HEK293T (cell line): ENCODE results near the gene FAM90A1.
"Not testable (repeated sequence)": the region's sequence is repeated elsewhere in the genome, so short reads cannot be mapped to it uniquely, and the experiment has no call there.

Source experiments
- CTCF ChIA-PET: fragments of 350-600 bp; formaldehyde crosslinking; extraction: SDS; loops from one replicate; lab custom pipeline; 2021; ENCODE audit warnings: antibody characterized with exemption, inconsistent platforms; lab: Yijun Ruan, JAX
- POLR2A ChIA-PET: fragments of 350-600 bp; formaldehyde crosslinking; extraction: SDS; loops from one replicate; lab custom pipeline; 2020; ENCODE audit warnings: antibody characterized with exemption, inconsistent platforms; lab: Yijun Ruan, JAX
- DNase-seq: peaks from one replicate; pipeline ENCODE4 v3.0.0; 2012; ENCODE audit warnings: mixed read lengths; ENCODE audit errors: extremely low spot score
- SUZ12 ChIP-seq: fragments of 450-650 bp; IDR thresholded peaks from 2 replicates; pipeline ENCODE4 v1.6.1; 2016; ENCODE audit warnings: mild to moderate bottlenecking

FAM90A1 gene

DNA sequence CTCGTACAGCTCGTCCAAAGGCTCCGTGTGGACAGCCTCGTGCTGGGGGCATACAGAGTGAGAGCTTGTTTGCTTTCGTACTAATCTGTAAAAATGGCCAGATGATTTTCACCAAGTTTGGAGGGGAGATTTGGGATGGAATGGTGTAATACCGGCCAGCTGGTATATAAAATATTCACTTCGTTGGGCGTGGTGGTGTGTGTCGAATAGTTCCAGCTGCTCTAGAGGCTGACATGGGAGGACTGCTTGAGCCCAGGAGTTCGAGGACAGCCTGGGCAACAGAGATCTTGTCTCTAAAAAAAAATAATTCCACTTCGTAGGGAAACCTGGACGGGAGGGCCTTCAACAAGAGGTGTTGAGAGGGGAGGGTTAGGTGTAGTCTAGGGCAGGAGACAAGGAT lies 9.6 kb upstream of the FAM90A1 start:
- POLR2A ChIA-PET: not testable (repeated sequence)
- CTCF ChIA-PET: interaction anchor here (0.7 to 1.5 kb wide), 3 partner anchors 18 to 138 kb away, joined by 3 read pairs; no protein-coding TSS in a partner anchor

DNA sequence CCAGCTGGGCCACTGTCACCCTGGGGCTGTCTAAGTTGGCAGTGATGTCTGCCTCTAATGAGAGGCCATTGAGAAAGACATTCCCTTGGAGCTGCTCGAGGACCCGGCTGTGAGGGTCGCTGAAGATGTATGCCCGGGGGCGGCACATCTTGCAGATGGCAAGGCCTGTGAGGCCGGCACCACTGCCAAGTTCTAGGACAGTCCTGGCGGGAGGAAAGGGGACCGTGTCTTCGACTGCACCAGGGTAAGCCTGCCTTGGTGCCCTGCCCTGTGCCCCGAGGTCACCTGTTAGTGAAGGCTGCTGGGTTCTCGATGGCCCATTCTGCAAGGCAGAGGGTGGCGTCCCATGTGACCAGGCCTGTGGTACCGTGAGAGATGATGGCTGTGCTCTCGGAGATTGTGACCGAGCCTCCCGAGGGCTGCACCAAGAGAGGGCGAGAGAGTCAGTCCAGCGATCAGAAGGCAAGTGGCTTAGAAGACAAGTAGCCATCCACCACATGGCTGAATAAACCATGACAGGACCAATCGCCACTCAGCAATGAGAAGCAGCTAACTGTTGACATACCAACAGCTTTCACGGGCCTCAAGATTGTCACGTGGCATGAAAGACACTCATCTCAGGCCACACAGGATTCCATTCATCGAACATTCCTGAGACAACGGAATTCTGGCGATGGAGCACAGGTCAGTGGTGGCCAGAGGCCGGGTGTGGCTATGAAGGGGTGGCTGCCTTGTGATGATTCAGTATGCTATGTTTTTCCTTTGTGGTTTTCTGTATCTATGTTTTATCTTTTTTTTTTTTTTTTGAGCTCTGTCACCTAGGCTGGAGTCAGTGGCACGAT lies 8.1 kb upstream of the FAM90A1 start:
- CTCF ChIA-PET, POLR2A ChIA-PET: not testable (repeated sequence)

More for the DNA sequence above, 9.6 kb upstream of the FAM90A1 start:
- not testable (repeated sequence) for DNase-seq

DNA sequence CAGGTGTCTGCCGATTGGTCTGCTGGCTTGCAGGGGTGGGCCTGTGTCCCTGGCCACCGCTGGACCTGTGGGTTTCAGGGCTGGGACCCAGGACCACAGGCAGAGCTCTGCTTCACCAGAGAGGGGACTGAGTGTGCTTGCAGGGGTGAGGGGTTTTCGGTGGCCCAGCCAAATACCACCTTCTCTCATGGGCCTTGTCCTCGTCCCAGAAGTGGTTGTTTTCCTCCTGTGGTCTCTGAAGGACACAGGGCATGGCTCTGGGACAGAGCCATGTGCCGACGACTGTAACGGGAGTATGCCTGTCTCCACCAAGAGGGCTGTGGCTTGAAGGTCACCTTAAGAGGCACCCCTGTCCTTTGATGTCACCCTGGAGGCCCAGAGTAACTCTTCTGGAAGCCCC lies 7.3 kb upstream of the FAM90A1 start:
- CTCF ChIA-PET, DNase-seq, POLR2A ChIA-PET: not testable (repeated sequence)

More for the DNA sequence above, 8.1 kb upstream of the FAM90A1 start:
- not testable (repeated sequence) for DNase-seq

DNA sequence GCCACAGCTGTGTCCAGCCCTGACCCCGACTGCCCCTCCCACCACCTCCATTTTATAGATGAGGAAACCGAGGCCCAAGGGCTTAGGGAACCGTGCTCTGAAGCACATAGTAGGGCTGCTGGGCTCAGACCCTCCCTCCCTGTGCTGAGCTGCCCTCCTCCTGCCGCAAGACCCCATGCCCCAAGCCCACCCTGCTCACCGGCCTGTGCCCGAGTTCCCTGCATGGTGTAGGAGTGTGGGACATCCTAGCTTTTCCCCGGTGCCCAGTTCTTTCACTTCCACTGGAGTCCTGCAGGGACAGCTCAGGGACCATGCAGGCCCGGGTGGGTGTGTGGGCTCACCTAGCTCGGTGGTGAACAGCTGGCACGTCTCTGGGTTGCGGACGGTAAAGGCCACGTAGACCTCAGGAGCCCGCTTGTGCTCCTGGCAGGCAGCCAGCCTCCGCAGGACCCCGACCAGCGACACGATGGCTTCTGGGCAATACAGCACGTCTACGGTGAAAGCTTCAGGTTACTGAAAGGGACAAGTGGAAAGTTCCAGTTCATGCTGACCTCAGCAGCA lies 6.6 kb upstream of the FAM90A1 start:
- POLR2A ChIA-PET, CTCF ChIA-PET, DNase-seq: not testable (repeated sequence)

DNA sequence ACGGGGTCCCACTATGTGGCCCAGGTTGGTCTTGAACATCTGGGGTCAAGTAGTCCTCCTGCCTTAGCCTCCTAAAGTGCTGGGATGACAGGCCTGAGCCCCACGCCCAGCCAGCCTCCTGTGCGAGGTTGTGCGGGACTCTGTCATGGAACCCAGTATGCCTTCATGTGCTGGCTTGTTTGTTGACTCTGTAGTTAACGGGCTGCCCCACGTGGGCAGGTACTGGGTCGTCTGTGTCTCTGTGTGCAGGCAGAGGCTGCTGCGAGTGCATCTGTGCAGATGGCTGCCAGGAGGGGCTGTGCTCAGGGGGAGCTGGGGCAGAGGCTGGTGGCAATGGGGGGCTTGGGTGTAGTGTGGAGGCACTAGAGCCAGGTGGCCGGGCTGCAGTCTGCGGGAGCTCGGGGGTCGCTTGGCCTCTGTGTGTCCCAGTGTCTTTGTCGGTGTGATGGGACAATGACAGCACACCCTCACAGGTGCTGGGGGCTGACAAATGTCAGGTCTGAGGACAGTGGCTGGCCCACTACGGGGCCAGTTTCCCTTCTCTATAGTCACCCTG lies 6.0 kb upstream of the FAM90A1 start:
- CTCF ChIA-PET, DNase-seq, POLR2A ChIA-PET: not testable (repeated sequence)

DNA sequence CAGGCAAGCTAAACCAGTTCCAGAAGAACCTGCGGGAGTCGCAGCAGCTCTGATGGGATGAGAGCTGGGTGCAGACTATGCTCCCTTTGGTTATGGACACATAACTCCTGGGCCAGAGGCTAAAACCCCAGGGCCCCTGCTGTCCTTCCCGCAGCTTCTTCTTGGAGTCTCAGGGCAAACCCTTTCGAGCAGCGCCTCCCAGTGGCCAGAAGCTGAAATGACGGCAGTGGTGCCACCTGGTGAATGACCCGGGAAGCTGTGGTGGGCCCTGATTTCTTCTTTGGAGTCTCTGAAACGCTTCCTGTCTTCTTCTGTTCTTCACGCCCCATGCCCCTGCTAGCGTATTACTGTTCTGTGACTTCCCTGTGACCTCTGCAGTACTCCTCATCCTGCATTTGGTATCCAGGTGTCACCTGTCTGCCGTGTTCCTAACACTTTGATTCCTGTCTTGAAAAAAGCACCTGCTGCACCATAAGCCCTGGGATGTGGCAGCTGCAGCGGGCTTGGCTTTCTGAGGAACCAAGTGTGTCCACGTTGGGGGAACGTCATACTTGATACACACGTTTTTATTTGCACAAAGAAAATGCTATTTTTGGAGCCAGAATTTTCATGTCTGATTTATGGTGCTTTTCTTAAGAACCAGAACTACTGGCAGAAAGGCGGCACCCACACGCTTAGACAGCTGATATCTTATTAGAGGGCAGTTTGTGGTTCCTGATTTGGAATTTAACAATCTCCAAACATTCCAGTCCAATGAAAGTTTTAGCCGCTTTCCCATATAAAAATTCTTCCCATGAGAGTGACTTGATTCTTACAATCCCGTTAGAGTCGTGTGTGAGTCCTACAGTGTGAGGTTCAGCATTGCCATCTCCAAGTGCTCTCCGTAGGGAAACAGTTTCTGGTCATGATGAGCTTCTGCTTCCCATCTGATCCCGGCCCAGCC lies 4.5 kb upstream of the FAM90A1 start:
- POLR2A ChIA-PET, DNase-seq: not testable (repeated sequence)
- CTCF ChIA-PET: interaction anchor here (0.6 to 2.4 kb wide), 8 partner anchors 10 to 1748 kb away, joined by 3 to 11 read pairs (median 4); no protein-coding TSS in a partner anchor

DNA sequence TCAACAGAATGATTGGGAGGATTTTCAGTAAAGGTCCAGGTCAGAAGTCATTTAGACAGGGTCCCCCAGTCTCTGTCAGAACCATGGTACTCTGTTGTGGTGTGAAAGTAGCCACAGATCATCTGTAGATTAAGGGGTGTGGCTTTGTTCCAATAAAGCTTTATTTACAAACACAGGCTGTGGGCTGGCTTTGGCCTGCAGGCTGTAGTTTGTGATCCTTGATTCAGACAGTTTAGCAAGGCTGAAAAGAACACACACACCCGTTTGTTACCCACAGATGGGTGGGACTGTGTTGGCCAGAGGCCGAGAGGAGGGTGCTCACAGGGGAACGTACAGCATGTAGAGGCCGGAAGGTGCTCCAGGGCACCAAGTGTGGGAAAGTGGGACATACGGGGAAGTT lies 3.6 kb upstream of the FAM90A1 start:
- DNase-seq, POLR2A ChIA-PET: not testable (repeated sequence)
- CTCF ChIA-PET: interaction anchor here (0.6 to 2.4 kb wide), 8 partner anchors 9 to 339 kb away, joined by 3 to 11 read pairs (median 4); no protein-coding TSS in a partner anchor

DNA sequence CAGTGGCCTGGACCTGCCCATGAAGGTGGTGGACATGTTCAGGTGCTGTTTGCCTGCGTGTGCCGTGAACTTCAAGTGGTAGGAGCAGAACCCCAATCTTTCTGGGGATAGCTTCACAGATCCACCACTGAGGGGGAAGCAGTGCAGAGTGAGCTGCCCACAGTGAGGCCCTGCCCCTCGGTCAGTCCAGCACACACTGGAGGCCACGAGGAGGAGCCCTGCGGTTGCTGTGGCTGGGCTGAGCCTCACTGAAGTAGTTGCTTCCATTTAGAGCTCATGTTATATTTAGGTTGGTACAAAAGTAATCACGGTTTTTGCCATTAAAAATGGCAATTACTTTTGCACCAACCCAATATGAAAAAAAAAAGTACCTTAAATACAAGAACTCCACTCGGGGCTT lies 2.1 kb upstream of the FAM90A1 start:
- DNase-seq, CTCF ChIA-PET, POLR2A ChIA-PET: not testable (repeated sequence)

DNA sequence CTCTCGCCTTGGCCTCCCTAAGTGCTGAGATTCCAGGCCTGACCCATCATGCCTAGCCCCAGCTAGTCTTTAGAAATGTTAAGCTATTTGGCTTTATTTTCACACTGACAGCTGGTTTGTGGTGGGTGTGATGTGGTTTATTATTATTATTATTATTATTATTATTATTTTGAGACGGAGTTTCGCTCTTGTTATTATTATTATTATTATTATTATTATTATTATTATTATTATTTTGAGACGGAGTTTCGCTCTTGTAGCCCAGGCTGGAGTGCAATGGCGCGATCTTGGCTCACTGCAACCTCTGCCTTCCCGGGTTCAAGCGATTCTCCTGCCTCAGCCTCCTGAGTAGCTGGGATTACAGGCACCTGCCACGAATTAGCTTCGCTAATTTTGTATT lies 1.2 kb upstream of the FAM90A1 start:
- POLR2A ChIA-PET, DNase-seq, CTCF ChIA-PET: not testable (repeated sequence)

DNA sequence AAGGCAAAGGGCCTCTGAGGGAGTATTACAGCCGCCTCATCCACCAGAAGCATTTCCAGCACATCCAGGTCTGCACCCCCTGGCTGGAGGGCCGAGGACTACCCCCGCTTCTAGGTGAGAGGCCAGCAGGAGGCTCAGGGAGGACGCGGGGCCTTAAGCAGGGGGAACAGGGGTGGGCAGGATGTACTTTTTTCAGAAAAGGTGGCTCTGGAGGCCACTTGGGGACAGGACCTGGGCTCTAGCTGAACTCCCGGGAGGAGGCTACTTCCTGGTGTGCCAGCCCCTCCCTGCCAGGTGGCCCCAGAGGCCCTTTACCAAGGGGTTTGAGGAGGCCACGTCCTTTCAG lies 287 bp upstream of the FAM90A1 start:
- POLR2A ChIA-PET, CTCF ChIA-PET, DNase-seq: not testable (repeated sequence)

DNA sequence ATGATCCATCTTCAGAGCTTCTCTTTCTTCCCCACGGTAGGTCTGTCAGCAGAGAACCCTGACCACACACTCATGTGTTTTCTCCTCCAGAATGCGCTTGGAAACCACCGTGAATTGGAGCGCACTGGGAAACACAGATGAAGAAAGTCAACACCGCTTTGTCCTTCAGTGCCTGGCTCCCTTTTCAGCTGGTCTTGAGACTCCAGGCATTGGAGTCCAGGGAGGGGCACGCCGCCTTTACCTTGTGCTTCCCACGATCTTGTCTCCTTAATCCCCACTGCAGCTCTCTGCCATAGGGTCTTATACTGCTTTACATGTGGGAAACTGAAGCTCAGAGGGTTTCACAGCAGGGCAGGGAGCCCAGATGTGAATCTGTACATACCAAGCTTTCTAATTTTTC lies 1.1 kb downstream of the FAM90A1 start:
- TF ChIP-seq SUZ12: no peak
- POLR2A ChIA-PET: no interaction called here
- CTCF ChIA-PET: interaction anchor here (0.6 to 0.9 kb wide), 3 partner anchors 117 to 1582 kb away, joined by 3 to 4 read pairs (median 4); no protein-coding TSS in a partner anchor
- no peak for DNase-seq

DNA sequence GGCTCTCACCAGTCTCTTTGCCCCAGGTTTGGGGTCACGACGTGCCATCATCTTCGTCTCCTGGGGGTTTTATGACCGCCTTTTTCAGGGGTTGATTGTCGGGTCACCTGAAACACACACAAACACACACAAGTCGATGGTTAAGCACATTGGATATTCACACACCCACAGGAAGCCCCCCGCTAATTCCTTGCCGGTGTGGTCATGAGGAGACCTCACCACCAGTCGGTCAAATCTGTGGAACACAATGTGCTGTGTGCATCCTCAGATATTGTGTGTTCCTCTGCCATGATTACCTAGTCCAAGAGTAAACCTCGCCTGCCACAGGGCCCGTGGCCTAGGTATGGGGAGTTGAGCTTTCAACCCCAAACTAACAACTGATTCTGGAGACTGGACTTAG lies 2.6 kb downstream of the FAM90A1 start:
- CTCF ChIA-PET, POLR2A ChIA-PET, DNase-seq: not testable (repeated sequence)

DNA sequence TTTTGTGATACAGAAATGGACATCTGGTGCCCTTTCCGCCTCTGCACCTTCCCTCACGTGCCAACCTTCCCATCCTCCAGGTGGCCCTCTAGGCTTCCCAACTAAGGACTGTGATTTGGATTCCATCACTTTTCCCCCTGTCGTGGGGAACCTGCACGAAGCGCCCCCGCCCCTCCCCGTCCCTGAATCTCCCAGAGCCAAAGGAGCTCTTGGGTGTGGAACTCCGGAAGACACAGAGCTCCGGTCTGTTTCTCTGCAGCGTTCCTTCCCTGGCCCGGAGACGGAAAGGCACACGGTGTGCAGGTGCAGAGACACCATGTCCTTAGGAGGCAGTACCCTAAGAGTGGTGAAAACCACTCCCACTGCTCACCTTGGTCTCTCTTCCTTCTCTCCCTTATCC lies 3.8 kb downstream of the FAM90A1 start:
- DNase-seq, POLR2A ChIA-PET, CTCF ChIA-PET: not testable (repeated sequence)

DNA sequence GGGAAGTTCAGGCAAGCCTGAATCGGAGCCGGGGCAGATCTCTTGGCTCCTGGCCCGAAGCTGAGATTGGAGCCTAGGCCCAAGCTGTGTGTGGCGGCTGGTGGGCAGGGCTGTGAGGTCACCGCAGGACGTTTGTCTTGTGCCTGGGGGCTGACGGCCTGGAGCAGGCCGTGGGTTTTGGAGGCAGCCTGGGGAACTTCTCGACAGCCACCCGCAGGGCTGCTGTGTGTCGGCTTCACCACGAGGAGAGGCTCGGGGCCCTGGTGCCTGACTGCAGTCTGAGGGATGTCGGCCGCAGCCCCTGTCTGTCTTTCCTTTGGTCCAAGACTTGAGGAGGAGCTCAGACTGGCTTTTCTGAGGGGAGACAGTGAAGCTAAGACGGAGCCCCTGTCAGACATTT lies 5.1 kb downstream of the FAM90A1 start:
- DNase-seq, POLR2A ChIA-PET: not testable (repeated sequence)
- CTCF ChIA-PET: interaction anchor here (2.1 kb wide), 1 partner anchor 9 kb away, joined by 4 read pairs; no protein-coding TSS in a partner anchor

DNA sequence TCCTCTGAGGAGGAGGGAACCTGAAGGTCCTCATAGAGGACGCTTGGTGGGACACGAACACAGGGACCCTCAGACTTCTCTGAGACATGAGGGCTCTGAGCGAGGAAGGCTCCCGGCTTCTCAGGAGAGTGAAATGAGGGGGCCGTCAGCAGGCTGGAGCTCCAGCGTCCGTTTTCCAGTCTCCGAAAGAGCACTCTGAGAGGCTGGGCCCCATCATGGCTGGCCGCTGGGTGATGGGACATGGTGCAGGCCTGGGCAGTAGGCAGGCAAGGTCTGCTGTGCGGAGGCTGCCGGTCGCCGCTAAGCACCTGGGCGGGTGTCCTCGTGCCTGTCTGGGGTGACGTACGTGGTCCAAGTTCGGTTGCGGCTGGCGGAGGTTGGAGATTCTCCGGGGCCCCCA lies 5.6 kb downstream of the FAM90A1 start:
- POLR2A ChIA-PET, DNase-seq: not testable (repeated sequence)
- CTCF ChIA-PET: interaction anchor here (2.1 kb wide), 1 partner anchor 9 kb away, joined by 4 read pairs; no protein-coding TSS in a partner anchor

DNA sequence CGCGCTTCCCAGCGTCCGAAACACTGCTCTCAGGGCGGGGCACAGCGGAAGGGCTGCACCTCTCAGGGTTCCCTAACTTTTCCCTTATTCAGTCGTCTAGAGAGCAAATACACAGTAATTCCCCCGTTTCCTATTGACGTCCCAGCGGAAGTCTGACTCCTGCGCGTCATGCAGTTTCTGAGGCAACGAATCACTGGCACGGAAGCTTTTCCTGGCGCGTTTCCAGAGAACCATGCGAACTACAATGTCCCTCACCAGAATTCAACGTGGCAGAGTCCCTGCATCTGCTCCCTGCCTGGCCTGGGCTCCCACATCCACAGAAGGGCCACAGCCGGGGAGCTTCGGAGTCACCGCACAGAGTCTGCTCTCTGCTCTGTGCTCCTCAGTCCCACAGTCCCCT lies 6.0 kb downstream of the FAM90A1 start:
- POLR2A ChIA-PET, DNase-seq: not testable (repeated sequence)
- CTCF ChIA-PET: interaction anchor here (2.1 kb wide), 1 partner anchor 10 kb away, joined by 4 read pairs; no protein-coding TSS in a partner anchor

DNA sequence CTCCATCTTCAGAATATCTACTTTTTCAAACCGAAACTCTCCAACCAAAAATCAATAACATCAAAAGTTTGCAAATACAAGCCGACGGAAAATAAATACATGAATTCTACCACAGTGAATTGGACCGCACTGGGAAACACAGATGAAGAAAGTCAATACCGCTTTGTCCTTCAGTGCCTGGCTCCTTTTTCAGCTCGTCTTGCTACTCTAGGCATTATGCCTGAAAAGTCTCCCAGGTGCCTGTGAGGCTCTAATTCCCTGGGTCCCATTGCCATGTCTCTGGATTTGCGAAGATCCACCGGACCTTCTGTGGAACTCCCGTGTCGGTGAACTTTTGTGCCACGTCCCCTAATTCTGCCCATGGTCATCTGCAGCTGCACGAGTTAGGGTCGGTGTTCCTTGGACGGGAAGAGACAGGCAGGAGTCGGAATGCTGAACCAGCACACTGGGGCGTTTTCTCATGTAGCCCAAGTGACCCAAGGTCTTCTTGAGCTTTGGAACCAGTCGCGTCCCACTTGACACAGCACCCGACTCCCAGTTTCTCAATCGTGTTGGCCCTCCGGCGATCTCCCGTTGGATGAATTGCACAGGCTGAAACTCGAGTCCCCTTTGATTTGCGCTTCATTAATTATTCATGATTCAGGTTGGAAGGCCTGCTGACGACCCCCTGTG lies 8.6 kb downstream of the FAM90A1 start:
- POLR2A ChIA-PET: not testable (repeated sequence)

More for the DNA sequence above, 8.6 kb downstream of the FAM90A1 start:
- CTCF ChIA-PET: interaction anchor here (0.8 kb wide), 1 partner anchor 19 kb away, joined by 3 read pairs; no protein-coding TSS in a partner anchor
- peak; percentile 62 for DNase-seq
